Fibroblast of mammary gland (primary cell): ENCODE data around the gene NUP214.
A peak's percentile ranks its signal among the peaks of the same experiment; 100 is the strongest.
"Not testable (repeated sequence)": the region's sequence is repeated elsewhere in the genome, so short reads cannot be mapped to it uniquely, and the experiment has no call there.

Experiments
- DNase-seq: peaks from one replicate; pipeline ENCODE4 v3.0.0-alpha.2; 2010; ENCODE audit warnings: low read depth
- H3K4me3 ChIP-seq: 2 replicates; pipeline ENCODE4 v1.5.1; 2011; ENCODE audit warnings: low read depth, mild to moderate bottlenecking, low read length, moderate library complexity; ENCODE audit not compliant: control insufficient read depth
- CTCF ChIP-seq: conservative IDR thresholded peaks from 2 replicates; pipeline ENCODE4 v1.5.1; 2011; ENCODE audit warnings: low read depth, low read length, inconsistent platforms; ENCODE audit not compliant: control insufficient read depth, insufficient read depth

Gene NUP214

GRCh38 chr9:131264231-131264630, 138.8 kb downstream of the NUP214 start:
- H3K4me3 ChIP-seq = no peak overlapping the region
- no peak for TF ChIP-seq CTCF
- no peak for DNase-seq

GRCh38 chr9:131266266-131267229, 141.2 kb downstream of the NUP214 start:
- H3K4me3 ChIP-seq = no peak overlapping the region
- DNase-seq = peak; percentile 28
- no peak for TF ChIP-seq CTCF

GRCh38 chr9:131270171-131271015, 145.0 kb downstream of the NUP214 start:
- no peak for DNase-seq
- TF ChIP-seq CTCF = no peak
- no peak overlapping the region for H3K4me3 ChIP-seq

GRCh38 chr9:131271016-131271273, 145.6 kb downstream of the NUP214 start:
- H3K4me3 ChIP-seq, DNase-seq: not testable (repeated sequence)

GRCh38 chr9:131271506-131271931, 146.1 kb downstream of the NUP214 start:
- no peak for TF ChIP-seq CTCF
- no peak for DNase-seq
- H3K4me3 ChIP-seq = no peak overlapping the region

GRCh38 chr9:131272212-131272611, 146.8 kb downstream of the NUP214 start:
- TF ChIP-seq CTCF = no peak
- DNase-seq = no peak
- H3K4me3 ChIP-seq = no peak overlapping the region
